MM.1S (cell line): ENCODE measurements around the gene TOR1A.

ENCODE experiments used
- DNase-seq: peaks from one replicate; pipeline ENCODE4 v3.0.0-alpha.2; 2015
- H2AFZ ChIP-seq: fragments of 300-600 bp; sonication (generic); 2 replicates; pipeline ENCODE4 v1.6.0; 2016; ENCODE audit warnings: antibody characterized with exemption, low read length
- H3F3A ChIP-seq: fragments of 300-600 bp; sonication (generic); 2 replicates; pipeline ENCODE4 v1.6.1; 2016; ENCODE audit warnings: mild to moderate bottlenecking, antibody characterized with exemption, low read length, moderate library complexity, mixed read lengths; ENCODE audit not compliant: insufficient read depth
- H3K27ac ChIP-seq: fragments of 300-600 bp; sonication (generic); 2 replicates; pipeline ENCODE4 v1.5.1; 2016; ENCODE audit warnings: mild to moderate bottlenecking, low read length
- H3K27me3 ChIP-seq: fragments of 300-600 bp; sonication (generic); replicated peaks from 2 replicates; pipeline ENCODE4 v1.6.0; 2016; ENCODE audit warnings: low read length; ENCODE audit not compliant: insufficient read depth
- H3K36me3 ChIP-seq: fragments of 300-600 bp; sonication (generic); replicated peaks from 2 replicates; pipeline ENCODE4 v1.6.1; 2016; ENCODE audit warnings: mild to moderate bottlenecking, low read length, mixed read lengths; ENCODE audit not compliant: insufficient read depth
- H3K4me1 ChIP-seq: fragments of 300-600 bp; sonication (generic); 2 replicates; pipeline ENCODE4 v1.6.1; 2016; ENCODE audit warnings: low read length, mixed read lengths
- H3K4me2 ChIP-seq: fragments of 300-600 bp; sonication (generic); 2 replicates; pipeline ENCODE4 v1.6.0; 2016; ENCODE audit warnings: low read depth, low read length
- H3K4me3 ChIP-seq: fragments of 300-600 bp; sonication (generic); 2 replicates; pipeline ENCODE4 v1.5.1; 2016; ENCODE audit warnings: low read length, mixed read lengths
- H3K79me2 ChIP-seq: fragments of 300-600 bp; sonication (generic); 2 replicates; pipeline ENCODE4 v1.6.1; 2016; ENCODE audit warnings: mixed run types, low read length, mixed read lengths
- H3K9ac ChIP-seq: fragments of 300-600 bp; sonication (generic); 2 replicates; pipeline ENCODE4 v1.6.1; 2016; ENCODE audit warnings: low read length, mixed read lengths
- H3K9me2 ChIP-seq: fragments of 300-600 bp; sonication (generic); replicated peaks from 2 replicates; pipeline ENCODE4 v1.6.1; 2016; ENCODE audit warnings: mild to moderate bottlenecking, low read length, mixed read lengths; ENCODE audit not compliant: insufficient read depth
- H3K9me3 ChIP-seq: fragments of 300-600 bp; sonication (generic); replicated peaks from 2 replicates; pipeline ENCODE4 v1.6.1; 2016; ENCODE audit warnings: mild to moderate bottlenecking, low read length, mixed read lengths; ENCODE audit not compliant: insufficient read depth
- H4K20me1 ChIP-seq: fragments of 300-600 bp; sonication (generic); 2 replicates; pipeline ENCODE4 v1.6.1; 2016; ENCODE audit warnings: mild to moderate bottlenecking, low read length, moderate library complexity, mixed read lengths; ENCODE audit not compliant: insufficient read depth
- CTCF ChIP-seq: fragments of 300-600 bp; sonication (generic); IDR thresholded peaks from 2 replicates; pipeline ENCODE4 v1.5.1; 2016; ENCODE audit warnings: antibody characterized with exemption, low read length, mixed read lengths
- EZH2 ChIP-seq: fragments of 300-600 bp; sonication (generic); optimal IDR thresholded peaks from 2 replicates; pipeline ENCODE3; 2017; ENCODE audit warnings: low read depth, mild to moderate bottlenecking, antibody characterized with exemption, low read length, mixed read lengths
- EZH2phosphoT487 ChIP-seq: fragments of 300-600 bp; sonication (generic); IDR thresholded peaks from 2 replicates; pipeline ENCODE4 v1.6.1; 2018; ENCODE audit warnings: antibody characterized with exemption, low read length

TOR1A gene, protein sequence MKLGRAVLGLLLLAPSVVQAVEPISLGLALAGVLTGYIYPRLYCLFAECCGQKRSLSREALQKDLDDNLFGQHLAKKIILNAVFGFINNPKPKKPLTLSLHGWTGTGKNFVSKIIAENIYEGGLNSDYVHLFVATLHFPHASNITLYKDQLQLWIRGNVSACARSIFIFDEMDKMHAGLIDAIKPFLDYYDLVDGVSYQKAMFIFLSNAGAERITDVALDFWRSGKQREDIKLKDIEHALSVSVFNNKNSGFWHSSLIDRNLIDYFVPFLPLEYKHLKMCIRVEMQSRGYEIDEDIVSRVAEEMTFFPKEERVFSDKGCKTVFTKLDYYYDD

DNA sequence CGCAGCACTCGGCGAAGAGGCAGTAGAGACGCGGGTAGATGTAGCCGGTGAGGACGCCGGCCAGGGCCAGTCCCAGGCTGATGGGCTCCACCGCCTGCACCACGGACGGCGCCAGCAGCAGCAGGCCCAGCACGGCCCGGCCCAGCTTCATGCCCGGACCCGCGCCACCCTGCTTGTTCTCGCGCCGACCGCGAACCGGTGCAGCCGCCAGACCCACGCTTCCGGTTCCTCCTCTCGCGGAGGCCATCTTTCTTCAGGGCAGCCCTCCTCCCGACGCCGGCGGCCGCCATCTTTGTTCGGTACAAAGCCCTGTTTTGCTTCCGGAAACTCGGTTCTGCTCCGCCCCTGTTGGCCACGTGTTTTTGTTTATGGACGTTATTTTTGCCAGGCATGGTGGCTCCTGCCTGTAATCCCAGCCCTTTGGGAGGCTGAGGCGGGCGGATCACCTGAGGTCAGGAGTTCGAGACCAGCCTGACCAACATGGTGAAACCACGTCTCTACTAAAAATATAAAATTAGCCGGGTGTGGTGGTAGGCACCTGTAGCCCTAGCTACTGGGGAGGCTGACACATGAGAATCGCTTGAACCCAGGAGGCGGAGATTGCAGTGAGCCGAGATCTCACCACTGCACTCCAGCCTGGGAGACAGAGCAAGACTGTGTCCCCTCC, at the start of gene TOR1A:
TSS of gene TOR1A (minus strand) at position 202 of the 667 bp plus-strand sequence. CDS start at position 151, 51 bp downstream.
- Histone ChIP-seq H3K4me1 (no peaks in the 10 kb centered on the region), H2AFZ (peak within 1 kb of the TSS; percentile 86), H3K9me3 (no peaks in the 10 kb centered on the region), H4K20me1 (no peaks in the 10 kb centered on the region), H3K4me3 (peak within 1 kb of the TSS; percentile 96), H3K9ac (peak within 1 kb of the TSS; percentile 90), H3K36me3 (0 out of 2 replicates have a peak, but pooled peaks cover 2% of the 10 kb centered on the region), H3K9me2 (no peaks in the 10 kb centered on the region), H3K27ac (no peak within 1 kb of the TSS), H3K79me2 (peaks cover 18% of the 10 kb centered on the region), H3F3A (0 out of 2 replicates have a peak, but pooled peaks cover 6% of the 10 kb centered on the region), H3K4me2 (peak within 1 kb of the TSS; percentile 85), H3K27me3 (no peaks in the 10 kb centered on the region)
- peak; percentile 92 for DNase-seq
- TF ChIP-seq EZH2phosphoT487 (no peak), EZH2 (no peak), CTCF (no peak)

DNA sequence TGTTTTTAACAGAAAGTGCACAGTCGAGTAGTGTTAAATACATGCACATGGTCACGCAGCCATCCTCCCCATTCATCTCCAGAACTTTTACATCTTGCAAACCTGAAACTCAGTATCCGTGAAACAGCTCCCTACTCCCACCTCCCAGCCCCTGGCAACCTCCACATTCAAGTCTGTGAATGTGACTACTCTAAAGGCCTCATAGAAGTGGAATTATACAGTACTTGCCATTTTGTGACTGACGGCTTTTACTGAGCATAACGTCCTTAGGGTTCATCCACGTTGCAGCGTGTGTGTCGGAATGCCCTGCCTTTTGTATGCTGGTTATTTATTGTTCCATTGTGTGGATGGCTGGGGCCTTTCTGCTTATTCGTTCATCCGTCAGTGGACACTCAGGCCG, 47.1 kb upstream of the TOR1A start:
- Histone ChIP-seq H3K36me3 (no peaks in the 10 kb centered on the region), H3K27ac (no peak overlapping the region), H4K20me1 (no peaks in the 10 kb centered on the region), H3K9ac (no peak overlapping the region), H3K4me3 (no peak overlapping the region), H3K9me2 (no peaks in the 10 kb centered on the region), H2AFZ (no peak overlapping the region), H3K79me2 (no peaks in the 10 kb centered on the region), H3K4me1 (no peaks in the 10 kb centered on the region), H3K4me2 (no peak overlapping the region), H3F3A (no peaks in the 10 kb centered on the region), H3K27me3 (no peaks in the 10 kb centered on the region), H3K9me3 (no peaks in the 10 kb centered on the region)
- TF ChIP-seq EZH2 (no peak), CTCF (no peak), EZH2phosphoT487 (no peak)
- DNase-seq = no peak

- no peak overlapping the region for H2AFZ ChIP-seq
- H3K4me1 ChIP-seq = no peaks in the 10 kb centered on the region
- no peak overlapping the region for H3K4me3 ChIP-seq
- no peak for DNase-seq
- H3F3A ChIP-seq = no peaks in the 10 kb centered on the region
- no peaks in the 10 kb centered on the region for H3K79me2 ChIP-seq
- no peaks in the 10 kb centered on the region for H3K36me3 ChIP-seq
- no peak overlapping the region for H3K27ac ChIP-seq
- H4K20me1 ChIP-seq = no peaks in the 10 kb centered on the region
- H3K9ac ChIP-seq = no peak overlapping the region
- H3K27me3 ChIP-seq = no peaks in the 10 kb centered on the region
- H3K9me2 ChIP-seq = no peaks in the 10 kb centered on the region
- H3K9me3 ChIP-seq = no peaks in the 10 kb centered on the region
- H3K4me2 ChIP-seq = peak overlapping the region; percentile 9; the same call in 1 of the 2 replicates
- TF ChIP-seq EZH2phosphoT487 (no peak), CTCF (no peak), EZH2 (no peak)
Measured at GRCh38 chr9:129869585-129870501, 45.9 kb upstream of the TOR1A start.
